ENCODE results near the gene SMIM22.

The SMIM22 gene

DNA sequence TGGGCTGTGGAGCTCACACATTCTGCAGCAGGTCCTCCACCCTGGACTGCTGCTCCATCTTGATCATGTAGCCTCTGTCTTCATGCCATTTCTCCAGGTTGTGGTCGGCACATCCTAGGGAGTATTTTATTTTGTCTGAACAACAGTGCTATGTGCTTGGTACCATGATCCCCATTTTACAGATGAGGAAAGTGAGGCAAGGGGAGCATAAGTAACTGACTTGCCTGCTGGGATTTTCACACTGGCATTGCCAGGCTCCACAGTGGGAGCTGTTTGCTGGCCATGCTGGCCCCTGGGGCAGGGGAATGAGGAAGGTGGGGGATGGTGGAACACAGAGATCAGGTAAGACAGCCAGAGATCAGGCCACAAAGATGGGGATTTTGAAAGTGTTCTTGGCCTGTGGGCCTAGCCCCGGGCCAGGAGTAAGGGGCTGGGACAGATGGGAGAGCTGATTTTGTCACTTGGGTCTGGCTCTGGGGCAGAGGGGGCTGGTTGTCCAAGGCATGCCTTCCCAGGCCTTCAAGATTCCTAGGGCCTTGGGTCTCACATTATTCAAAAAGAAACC, 18.9 kb upstream of the SMIM22 start:
- H3K4me1 ChIP-seq: no peaks in the 10 kb centered on the region

DNA sequence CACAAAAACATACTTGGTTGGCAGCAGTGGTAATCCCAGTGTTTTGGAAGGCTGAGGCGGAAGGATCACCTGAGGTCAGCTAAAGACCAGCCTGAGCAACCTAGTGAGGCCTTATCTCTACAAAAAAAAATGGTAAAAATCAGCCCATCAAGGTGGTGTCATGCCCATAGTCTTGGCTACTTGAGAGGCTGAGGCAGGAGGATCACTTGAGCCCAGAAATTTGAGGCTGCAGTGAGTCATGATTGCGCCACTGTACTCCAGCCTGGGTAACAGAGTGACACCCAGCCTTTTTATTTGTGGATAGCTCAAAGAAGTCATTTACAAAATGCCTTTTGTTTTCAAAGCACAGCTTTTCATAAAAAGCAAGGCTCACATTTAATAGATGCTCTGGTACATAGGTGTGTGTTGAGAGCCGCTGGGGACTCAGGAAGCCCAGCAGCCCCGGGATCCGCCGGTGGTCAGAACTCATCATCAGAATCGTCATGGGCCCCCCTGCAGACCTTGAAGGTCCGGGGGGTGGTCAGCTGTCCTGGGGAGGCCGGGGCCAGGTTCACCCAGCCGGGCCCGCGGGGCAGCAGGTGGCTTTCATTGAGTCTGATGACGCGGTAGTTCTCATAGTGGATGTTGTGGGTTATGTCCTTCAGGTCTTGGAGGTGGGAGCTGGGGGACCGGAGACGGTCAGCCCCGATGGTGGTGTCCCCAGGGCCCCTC, 17.7 kb upstream of the SMIM22 start:
- Histone ChIP-seq H2AFZ (no peak overlapping the region), H3K9me3 (ENCODE audit: control insufficient read depth, low read length) (no peaks in the 10 kb centered on the region), H3K27me3 (ENCODE audit: control insufficient read depth, insufficient read depth, low read length) (no peaks in the 10 kb centered on the region), H3K79me2 (no peaks in the 10 kb centered on the region), H3K27ac (no peak overlapping the region), H3K4me3 (ENCODE audit: low read depth, low read length) (no peak overlapping the region), H3K36me3 (ENCODE audit: control insufficient read depth, insufficient read depth, low read length) (no peaks in the 10 kb centered on the region), H3K4me1 (no peaks in the 10 kb centered on the region), H3K9ac (no peak overlapping the region), H3K4me2 (ENCODE audit: low read length) (no peak overlapping the region)
- TF ChIP-seq, protein P1, sequence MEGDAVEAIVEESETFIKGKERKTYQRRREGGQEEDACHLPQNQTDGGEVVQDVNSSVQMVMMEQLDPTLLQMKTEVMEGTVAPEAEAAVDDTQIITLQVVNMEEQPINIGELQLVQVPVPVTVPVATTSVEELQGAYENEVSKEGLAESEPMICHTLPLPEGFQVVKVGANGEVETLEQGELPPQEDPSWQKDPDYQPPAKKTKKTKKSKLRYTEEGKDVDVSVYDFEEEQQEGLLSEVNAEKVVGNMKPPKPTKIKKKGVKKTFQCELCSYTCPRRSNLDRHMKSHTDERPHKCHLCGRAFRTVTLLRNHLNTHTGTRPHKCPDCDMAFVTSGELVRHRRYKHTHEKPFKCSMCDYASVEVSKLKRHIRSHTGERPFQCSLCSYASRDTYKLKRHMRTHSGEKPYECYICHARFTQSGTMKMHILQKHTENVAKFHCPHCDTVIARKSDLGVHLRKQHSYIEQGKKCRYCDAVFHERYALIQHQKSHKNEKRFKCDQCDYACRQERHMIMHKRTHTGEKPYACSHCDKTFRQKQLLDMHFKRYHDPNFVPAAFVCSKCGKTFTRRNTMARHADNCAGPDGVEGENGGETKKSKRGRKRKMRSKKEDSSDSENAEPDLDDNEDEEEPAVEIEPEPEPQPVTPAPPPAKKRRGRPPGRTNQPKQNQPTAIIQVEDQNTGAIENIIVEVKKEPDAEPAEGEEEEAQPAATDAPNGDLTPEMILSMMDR (IDR thresholded peaks at IDR 0.05): no peak

More for the DNA sequence above, 18.9 kb upstream of the SMIM22 start:
- TF ChIP-seq, protein P1 (IDR thresholded peaks at IDR 0.05): no peak
- H3K9me3 ChIP-seq (ENCODE audit: control insufficient read depth, low read length): no peaks in the 10 kb centered on the region
- H3K9ac ChIP-seq: no peak overlapping the region
- H3K27ac ChIP-seq: no peak overlapping the region
- no peaks in the 10 kb centered on the region for H3K79me2 ChIP-seq
- H3K36me3 ChIP-seq (ENCODE audit: control insufficient read depth, insufficient read depth, low read length): no peaks in the 10 kb centered on the region
- no peaks in the 10 kb centered on the region for H3K27me3 ChIP-seq (ENCODE audit: control insufficient read depth, insufficient read depth, low read length)
- no peak overlapping the region for H3K4me2 ChIP-seq (ENCODE audit: low read length)
- no peak overlapping the region for H3K4me3 ChIP-seq (ENCODE audit: low read depth, low read length)
- no peak overlapping the region for H2AFZ ChIP-seq

DNA sequence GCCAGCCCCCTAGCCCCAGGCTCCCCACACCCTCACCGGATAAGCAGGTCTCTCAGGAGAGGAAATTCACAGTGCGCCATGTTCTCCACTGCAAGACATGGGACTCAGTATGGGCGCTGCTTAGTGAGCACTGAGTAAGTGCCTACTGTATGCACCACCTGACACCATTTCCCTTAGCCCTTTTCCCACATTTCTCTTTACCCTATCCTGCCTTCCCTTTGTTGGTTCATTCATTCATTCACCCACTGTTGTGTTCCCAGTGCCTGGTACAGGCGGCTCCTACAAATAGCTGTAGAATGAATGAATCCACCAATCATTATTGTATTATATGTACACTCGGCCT, 17.1 kb upstream of the SMIM22 start:
- Histone ChIP-seq H3K4me1 (no peaks in the 10 kb centered on the region), H3K27me3 (ENCODE audit: control insufficient read depth, insufficient read depth, low read length) (no peaks in the 10 kb centered on the region), H3K79me2 (no peaks in the 10 kb centered on the region), H3K36me3 (ENCODE audit: control insufficient read depth, insufficient read depth, low read length) (no peaks in the 10 kb centered on the region), H3K9ac (no peak overlapping the region), H3K4me3 (ENCODE audit: low read depth, low read length) (no peak overlapping the region), H3K27ac (no peak overlapping the region), H3K4me2 (ENCODE audit: low read length) (no peak overlapping the region), H2AFZ (no peak overlapping the region), H3K9me3 (ENCODE audit: control insufficient read depth, low read length) (no peaks in the 10 kb centered on the region)
- TF ChIP-seq, protein P1 (IDR thresholded peaks at IDR 0.05): no peak

DNA sequence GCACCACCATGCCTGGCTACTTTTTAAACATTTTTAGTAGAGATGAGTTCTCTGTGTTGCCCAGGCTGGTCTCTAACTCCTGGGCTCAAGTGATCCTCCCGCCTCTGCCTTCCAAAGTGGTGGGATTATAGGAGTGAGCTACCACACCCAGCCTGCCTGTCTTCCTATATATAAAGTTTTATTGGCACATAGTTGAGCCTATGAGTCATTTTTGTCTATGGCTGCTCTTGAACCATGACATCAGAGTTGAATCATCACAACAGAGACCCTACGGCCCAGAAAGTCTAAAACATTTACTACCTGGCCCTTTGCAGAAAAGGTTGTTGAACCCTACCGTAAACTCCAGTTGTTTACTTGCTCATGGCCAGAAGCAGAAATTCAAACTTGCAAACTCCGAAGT, 14.9 kb upstream of the SMIM22 start:
- Histone ChIP-seq H3K27me3 (ENCODE audit: control insufficient read depth, insufficient read depth, low read length) (no peaks in the 10 kb centered on the region), H2AFZ (no peak overlapping the region), H3K36me3 (ENCODE audit: control insufficient read depth, insufficient read depth, low read length) (no peaks in the 10 kb centered on the region), H3K79me2 (no peaks in the 10 kb centered on the region), H3K4me3 (ENCODE audit: low read depth, low read length) (no peak overlapping the region), H3K4me2 (ENCODE audit: low read length) (no peak overlapping the region), H3K27ac (no peak overlapping the region), H3K9ac (no peak overlapping the region), H3K9me3 (ENCODE audit: control insufficient read depth, low read length) (no peaks in the 10 kb centered on the region), H3K4me1 (no peaks in the 10 kb centered on the region)
- TF ChIP-seq, protein P1 (IDR thresholded peaks at IDR 0.05): no peak
